Measurements from ENCODE around the gene UBR2.
A peak's percentile ranks its signal among the peaks of the same experiment; 100 is the strongest.

UBR2 gene

GRCh38 chr6:42563697-42564505 lies at the start of gene UBR2:
TSS of gene UBR2 (plus strand) at chr6:42564029. CDS start at chr6:42564320, 291 bp downstream.
- DNase-seq (ENCODE audit: low read depth in 2 of 2), result peak; percentile 70 to 84

DNA sequence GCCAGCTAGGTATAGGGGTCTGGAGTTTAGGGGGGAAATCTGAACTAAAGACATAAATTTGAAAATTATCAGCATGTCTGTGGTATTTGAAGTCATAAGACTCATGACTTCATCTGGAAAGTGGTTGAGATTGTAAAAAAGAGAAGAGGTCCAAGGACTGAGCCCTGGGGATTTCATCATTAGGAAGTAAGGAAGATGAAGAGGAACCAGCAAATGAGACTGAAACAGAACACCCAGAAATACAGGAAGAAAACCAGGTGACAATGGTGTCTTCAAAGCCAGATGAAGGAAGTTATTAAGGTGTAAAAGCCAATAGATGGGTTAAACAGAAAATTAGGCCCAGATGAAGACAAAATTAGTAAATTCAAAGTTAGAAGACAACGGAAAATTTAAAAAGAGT lies 49.1 kb upstream of the UBR2 start:
- no peak for DNase-seq (ENCODE audit: low read depth in 2 of 2)

GRCh38 chr6:42519779-42520178 lies 44.0 kb upstream of the UBR2 start:
- DNase-seq (ENCODE audit: low read depth in 2 of 2), result no peak

DNA sequence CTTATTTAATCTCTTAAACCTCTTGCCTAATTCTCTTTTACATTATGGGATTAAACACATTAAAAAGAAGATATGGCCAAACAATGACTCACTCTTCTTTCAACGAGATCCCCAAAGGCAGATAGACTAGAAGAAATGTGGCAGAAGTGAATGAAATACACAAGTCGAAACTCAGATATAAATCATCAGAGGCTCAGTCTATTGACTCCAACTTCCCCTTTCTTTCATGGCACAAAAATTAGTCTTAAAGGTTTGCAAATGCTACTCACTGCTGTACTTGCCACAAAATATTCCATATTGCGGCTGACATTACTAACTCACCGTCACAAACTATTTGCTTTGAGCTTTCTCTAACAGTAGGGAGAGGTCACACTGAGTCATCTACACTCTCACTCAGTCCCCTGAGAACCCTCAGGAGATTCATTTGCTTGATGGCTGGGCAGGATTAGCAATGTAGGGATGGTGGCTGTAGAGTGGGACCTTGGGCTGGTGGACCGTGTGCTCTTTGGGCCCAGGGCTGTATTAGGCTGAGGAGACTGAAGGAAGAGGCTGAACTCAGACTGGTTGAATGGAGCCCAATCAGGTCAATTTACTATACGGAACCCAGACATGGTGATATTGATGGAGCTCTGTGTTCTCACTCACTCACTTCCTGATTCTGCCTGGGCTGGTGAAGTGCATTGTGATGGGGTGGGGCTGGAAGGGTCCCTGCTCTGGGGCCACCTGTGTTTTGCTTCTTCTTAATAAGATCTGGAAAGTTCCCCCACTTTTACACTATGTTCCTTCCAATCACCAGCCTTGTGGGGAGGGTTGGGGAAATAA lies 42.8 kb upstream of the UBR2 start:
- DNase-seq (ENCODE audit: low read depth in 2 of 2), result no peak

DNA sequence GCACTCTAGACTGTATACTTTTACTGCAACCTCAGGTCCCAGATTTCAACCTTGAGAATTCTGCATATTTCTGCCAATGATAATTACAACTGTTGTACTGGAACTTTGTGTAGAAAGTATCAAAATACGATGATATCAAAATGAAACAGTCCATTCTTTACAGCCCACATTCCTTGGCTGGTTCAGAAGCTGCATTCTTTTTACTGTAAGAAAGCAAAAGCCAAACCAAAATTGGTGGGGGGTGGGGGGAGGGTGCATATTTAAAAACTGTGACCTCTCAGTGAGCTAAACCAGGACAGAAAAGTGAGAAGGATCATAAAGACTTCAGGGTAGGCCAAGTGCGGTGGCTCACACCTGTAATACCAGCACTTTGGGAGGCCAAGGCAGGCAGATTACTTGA lies 41.8 kb upstream of the UBR2 start:
- DNase-seq (ENCODE audit: low read depth in 2 of 2), result no peak

- no peak for DNase-seq (ENCODE audit: low read depth in 2 of 2)
Measured at GRCh38 chr6:42522942-42523814, 40.7 kb upstream of the UBR2 start.

DNA sequence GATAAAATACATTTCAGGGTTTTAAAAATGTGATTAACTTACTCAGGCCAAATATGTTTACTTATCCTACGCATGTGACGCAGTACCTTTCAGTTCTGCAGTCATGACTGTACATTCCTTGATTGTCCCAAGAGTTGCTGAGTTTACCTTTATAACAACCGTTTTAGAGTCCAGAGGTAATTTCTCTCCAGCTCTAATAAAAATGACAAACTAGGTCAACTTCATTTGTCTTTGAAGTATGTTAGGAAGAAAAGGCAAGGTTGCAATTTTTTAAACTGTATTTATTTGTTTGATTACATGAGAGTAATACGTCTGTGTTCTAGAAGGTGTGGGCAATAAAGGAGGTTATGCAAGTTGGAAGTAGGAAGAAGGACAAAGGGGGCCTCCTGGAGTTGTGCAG lies 38.6 kb upstream of the UBR2 start:
- DNase-seq (ENCODE audit: low read depth in 2 of 2), result no peak

DNA sequence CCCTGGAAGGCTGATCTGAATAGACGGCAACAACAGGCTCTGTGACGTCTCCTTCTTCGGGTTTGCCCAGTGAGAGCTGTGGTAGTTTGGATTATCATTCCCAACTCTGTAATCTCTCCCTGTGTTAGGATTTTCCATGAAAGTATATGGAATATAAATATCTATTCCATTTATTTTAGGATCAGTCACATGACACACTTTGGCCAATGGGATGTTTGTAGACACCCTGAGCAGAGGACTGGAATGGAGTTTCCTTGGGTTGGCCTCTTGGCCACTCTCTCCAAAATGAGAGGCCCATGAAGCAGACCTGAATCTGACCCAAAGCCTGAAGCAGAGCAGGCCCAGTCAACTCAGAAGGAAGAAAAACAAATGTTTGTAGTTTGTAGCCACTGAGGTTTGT lies 37.2 kb upstream of the UBR2 start:
- DNase-seq (ENCODE audit: low read depth in 2 of 2), result no peak

DNA sequence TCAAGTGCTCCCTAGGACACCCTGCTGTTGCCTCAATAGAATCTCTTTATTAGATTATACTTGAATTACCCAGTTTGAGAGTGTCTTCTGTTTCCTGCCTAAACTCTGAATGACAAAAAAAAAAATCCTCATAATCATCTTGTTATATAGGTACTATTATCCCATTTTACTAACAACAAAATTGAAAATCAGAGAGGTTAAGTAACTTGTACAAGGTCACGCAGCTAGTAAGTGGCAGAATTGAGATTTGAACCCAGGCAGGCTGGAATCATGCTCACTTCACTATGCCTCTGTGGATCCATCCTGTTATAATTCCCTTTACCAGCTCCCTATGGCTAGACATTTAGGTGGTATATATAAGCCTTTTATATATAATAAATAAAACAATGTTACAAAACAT lies 36.6 kb upstream of the UBR2 start:
- DNase-seq (ENCODE audit: low read depth in 2 of 2), result no peak

- no peak for DNase-seq (ENCODE audit: low read depth in 2 of 2)
Measured at GRCh38 chr6:42530296-42530695, 33.5 kb upstream of the UBR2 start.

DNA sequence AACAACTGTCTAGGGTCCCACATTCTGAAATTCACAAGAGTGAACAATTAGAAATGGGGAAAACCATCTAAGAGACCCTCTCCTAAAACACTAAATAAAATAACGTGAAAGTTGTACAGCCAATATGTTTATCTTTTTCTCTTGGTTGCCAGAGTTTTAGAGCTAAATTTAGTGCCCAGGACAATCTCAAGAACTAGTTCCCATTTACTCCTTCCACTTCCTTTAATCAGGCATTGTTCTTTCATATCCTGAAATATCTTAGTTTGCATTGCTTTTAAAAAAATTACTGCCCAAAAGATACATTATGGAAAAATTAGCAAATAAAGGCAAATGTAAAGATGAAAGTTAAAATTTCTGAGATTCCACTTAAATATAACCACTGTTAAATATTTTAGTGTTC lies 33.1 kb upstream of the UBR2 start:
- no peak for DNase-seq (ENCODE audit: low read depth in 2 of 2)

- DNase-seq (ENCODE audit: low read depth in 2 of 2), result no peak
Measured at GRCh38 chr6:42532038-42532669, 31.7 kb upstream of the UBR2 start.

DNA sequence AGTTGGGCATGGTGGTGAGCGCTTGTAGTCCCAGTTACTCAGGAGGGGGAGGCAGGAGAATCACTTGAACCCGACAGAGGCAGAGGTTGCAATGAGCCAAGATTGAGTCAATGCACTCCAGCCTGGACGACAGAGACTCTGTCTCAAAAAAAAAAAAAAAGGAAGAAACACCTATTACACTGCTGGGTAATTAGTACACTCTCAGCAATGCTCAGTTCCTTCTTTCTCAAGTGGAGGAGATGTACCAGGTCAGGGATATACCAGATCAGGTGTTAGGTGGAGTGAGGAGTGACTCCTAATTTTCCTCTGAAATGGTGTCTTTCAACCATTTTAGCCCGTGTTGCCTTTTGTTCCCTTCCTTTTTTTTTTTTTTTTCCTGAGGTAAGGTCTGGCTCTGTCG lies 30.0 kb upstream of the UBR2 start:
- DNase-seq (ENCODE audit: low read depth in 2 of 2), result no peak

GRCh38 chr6:42537536-42537935 lies 26.3 kb upstream of the UBR2 start:
- DNase-seq (ENCODE audit: low read depth in 2 of 2), result no peak

- no peak for DNase-seq (ENCODE audit: low read depth in 2 of 2)
Measured at GRCh38 chr6:42539135-42539534, 24.7 kb upstream of the UBR2 start.

DNA sequence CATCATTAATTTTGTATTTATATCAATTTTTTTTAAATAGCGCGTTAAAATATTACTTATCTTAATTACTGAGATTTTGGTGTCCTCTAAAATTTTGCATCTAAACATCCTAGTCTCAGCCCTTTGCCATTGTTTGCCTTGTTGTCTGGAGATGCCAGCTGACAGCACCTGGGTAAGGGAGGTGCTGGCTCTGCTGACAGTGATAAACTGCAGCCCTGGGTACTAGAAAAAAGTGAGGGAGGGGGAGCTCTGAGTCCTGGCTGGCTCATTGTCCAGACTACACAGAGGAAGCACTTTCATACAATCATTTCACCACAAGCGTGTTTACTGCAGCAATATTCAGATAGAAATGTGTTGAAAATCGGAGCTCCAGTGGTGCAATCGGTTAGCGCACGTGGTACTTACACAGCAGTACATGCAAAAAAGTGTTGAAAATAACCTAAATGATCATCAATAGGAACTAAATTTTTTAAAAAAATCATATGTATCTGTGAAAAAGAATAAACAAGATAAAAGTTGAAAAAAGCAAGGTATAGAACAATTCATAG lies 18.5 kb upstream of the UBR2 start:
- DNase-seq (ENCODE audit: low read depth in 2 of 2), result no peak

- peak; percentile 69 to 87 for DNase-seq (ENCODE audit: low read depth in 2 of 2)
Measured at GRCh38 chr6:42547407-42548329, 16.2 kb upstream of the UBR2 start.

- DNase-seq (ENCODE audit: low read depth in 2 of 2), result no peak
Measured at GRCh38 chr6:42550277-42550676, 13.6 kb upstream of the UBR2 start.

GRCh38 chr6:42551217-42551616 lies 12.6 kb upstream of the UBR2 start:
- DNase-seq (ENCODE audit: low read depth in 2 of 2), result no peak

- DNase-seq (ENCODE audit: low read depth in 2 of 2), result no peak
Measured at GRCh38 chr6:42552380-42552779, 11.4 kb upstream of the UBR2 start.
